Mesothelial cell of epicardium (in vitro differentiated cells): ENCODE measurements around the gene TAF15. TPM values are rescaled to one million over a fixed set of nuclear protein-coding genes. Genes with fewer than 3 reads are reported as not detected.

Experiments
- DNase-seq, 2 experiments: peaks; one replicate each; pipeline ENCODE4 v3.0.0; 2021; ENCODE audit warnings: low spot score in 2 of 2; ENCODE audit not compliant: unreplicated experiment in 2 of 2
- H3K27ac Mint-ChIP-seq: 2 replicates; pipeline ENCODE4 v1.8.0; 2021; ENCODE audit warnings: mixed read lengths
- H3K27me3 Mint-ChIP-seq: 2 replicates; pipeline ENCODE4 v1.8.0; 2021; ENCODE audit warnings: low read depth, mixed read lengths
- H3K36me3 Mint-ChIP-seq: 2 replicates; pipeline ENCODE4 v1.8.0; 2021; ENCODE audit warnings: mixed read lengths
- H3K4me1 Mint-ChIP-seq: 2 replicates; pipeline ENCODE4 v1.8.0; 2021; ENCODE audit warnings: mixed read lengths
- H3K4me3 Mint-ChIP-seq: 2 replicates; pipeline ENCODE4 v1.8.0; 2021; ENCODE audit warnings: mild to moderate bottlenecking, moderate library complexity, mixed read lengths
- H3K9me3 Mint-ChIP-seq: 2 replicates; pipeline ENCODE4 v1.8.0; 2021; ENCODE audit warnings: mixed read lengths
- CTCF ChIP-seq: fragments of 200-600 bp; sonication (generic); IDR thresholded peaks from one replicate; pipeline ENCODE4 v1.5.0; 2021; ENCODE audit warnings: antibody characterized with exemption; ENCODE audit not compliant: unreplicated experiment
- total RNA-seq: library from RNA; stranded (reverse); gene quantifications from 3 replicates; pipeline ENCODE4 v1.2.1, GENCODE V29; 2021

Gene TAF15
- total RNA-seq, 1 donor from 2014 or later: 225 TPM

GRCh38 chr17:35821308-35821707, 12.0 kb downstream of the TAF15 start:
- H3K4me1 Mint-ChIP-seq: no peaks in the 10 kb centered on the region
- no peak for TF ChIP-seq CTCF

DNA sequence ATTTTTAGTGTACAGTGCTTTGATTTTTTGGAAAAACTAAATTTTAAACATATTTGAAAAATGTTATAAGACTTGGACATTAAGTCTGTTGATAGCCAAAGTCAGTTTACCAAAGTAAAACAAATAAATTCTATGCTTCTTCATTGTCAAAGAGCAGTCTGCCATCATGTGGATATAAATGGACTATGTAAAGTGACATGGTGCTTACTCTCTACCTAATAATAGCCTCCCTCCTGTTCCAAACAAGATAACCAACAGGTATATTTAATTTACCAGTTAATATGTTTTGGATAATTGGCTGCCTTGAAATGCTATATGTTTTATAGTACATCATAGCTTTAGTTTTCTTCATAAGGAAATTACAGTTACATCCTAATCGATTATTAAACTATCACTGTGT, 15.9 kb downstream of the TAF15 start:
- no peak for TF ChIP-seq CTCF
- Mint-ChIP-seq H3K9me3 (no peaks in the 10 kb centered on the region), H3K4me3 (no peak overlapping the region), H3K4me1 (no peaks in the 10 kb centered on the region), H3K36me3 (peaks cover 52% of the 10 kb centered on the region), H3K27ac (no peak overlapping the region), H3K27me3 (no peaks in the 10 kb centered on the region)
- DNase-seq: no peak

More at GRCh38 chr17:35821308-35821707, 12.0 kb downstream of the TAF15 start:
- no peaks in the 10 kb centered on the region for H3K9me3 Mint-ChIP-seq
- H3K36me3 Mint-ChIP-seq: peaks cover 43% of the 10 kb centered on the region
- H3K27ac Mint-ChIP-seq: no peak overlapping the region
- H3K4me3 Mint-ChIP-seq: no peak overlapping the region
- no peak for DNase-seq
- no peaks in the 10 kb centered on the region for H3K27me3 Mint-ChIP-seq

DNA sequence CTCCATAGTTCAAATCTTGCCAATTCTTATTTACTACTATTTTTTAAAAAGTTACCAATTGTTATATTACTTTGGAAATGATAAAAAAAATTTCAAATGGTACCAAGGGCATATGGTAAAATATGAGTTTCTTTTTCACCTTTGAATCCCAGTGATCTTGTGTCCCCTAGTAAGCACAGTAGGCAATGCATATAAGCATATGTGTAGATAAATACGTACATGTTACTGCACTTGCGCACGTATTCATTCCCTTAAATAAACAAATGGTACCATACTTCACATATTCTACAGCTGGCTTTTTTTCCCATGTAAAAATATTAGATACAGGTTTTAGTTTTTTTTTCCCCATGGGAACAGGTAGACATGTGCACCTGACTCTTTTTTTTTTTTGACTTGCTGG, 31.8 kb downstream of the TAF15 start:
- H3K9me3 Mint-ChIP-seq: no peaks in the 10 kb centered on the region
- H3K4me3 Mint-ChIP-seq: no peak overlapping the region
- H3K27ac Mint-ChIP-seq: no peak overlapping the region
- DNase-seq: no peak
- TF ChIP-seq CTCF: no peak
- H3K4me1 Mint-ChIP-seq: no peaks in the 10 kb centered on the region
- H3K27me3 Mint-ChIP-seq: no peaks in the 10 kb centered on the region
- peaks cover 48% of the 10 kb centered on the region for H3K36me3 Mint-ChIP-seq

DNA sequence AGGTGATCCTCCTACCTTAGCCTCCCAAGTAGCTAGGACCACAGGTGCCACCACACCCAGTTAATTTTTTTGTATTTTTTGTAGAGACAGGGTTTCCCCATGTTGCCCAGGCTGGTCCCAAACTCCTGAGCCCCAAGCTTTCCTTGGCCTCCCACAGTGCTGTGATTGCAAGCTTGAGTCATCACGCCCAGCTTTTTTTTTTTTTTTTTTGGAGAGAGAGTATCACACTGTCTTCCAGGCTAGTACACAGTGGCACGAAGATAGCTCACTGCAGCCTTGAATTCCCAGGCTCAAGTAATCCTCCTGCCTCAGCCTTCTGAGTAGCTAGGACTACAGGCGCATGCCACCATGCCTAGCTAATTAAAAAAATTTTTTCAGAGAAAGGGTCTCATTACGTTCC, 32.2 kb downstream of the TAF15 start:
- no peak overlapping the region for H3K4me3 Mint-ChIP-seq
- no peak for DNase-seq
- no peaks in the 10 kb centered on the region for H3K4me1 Mint-ChIP-seq
- no peak for TF ChIP-seq CTCF
- H3K9me3 Mint-ChIP-seq: no peaks in the 10 kb centered on the region
- no peaks in the 10 kb centered on the region for H3K27me3 Mint-ChIP-seq
- H3K27ac Mint-ChIP-seq: no peak overlapping the region
- peaks cover 44% of the 10 kb centered on the region for H3K36me3 Mint-ChIP-seq

DNA sequence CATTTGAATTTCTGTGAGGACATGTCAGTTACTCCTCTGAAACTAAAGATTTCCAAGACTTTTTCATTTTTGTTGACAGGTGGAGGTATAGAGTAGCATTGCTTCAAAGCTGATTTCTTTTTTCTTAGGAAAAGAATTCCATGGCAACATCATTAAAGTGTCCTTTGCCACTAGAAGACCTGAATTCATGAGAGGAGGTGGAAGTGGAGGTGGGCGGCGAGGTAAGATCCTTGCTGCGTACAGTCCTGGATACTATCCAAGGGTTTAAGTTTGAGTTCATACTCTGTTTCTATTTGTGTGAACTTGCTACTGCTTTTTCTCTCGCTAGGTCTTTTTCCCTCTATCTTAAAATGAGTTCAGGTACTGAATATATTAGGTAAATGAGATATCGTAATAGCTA, 33.0 kb downstream of the TAF15 start:
- Mint-ChIP-seq H3K27me3 (no peaks in the 10 kb centered on the region), H3K9me3 (no peaks in the 10 kb centered on the region), H3K4me1 (no peaks in the 10 kb centered on the region), H3K27ac (no peak overlapping the region), H3K36me3 (peaks cover 40% of the 10 kb centered on the region), H3K4me3 (no peak overlapping the region)
- no peak for DNase-seq
- TF ChIP-seq CTCF: no peak

GRCh38 chr17:35843698-35844097, 34.4 kb downstream of the TAF15 start:
- Mint-ChIP-seq H3K36me3 (peaks cover 34% of the 10 kb centered on the region), H3K4me1 (no peaks in the 10 kb centered on the region), H3K4me3 (no peak overlapping the region), H3K27me3 (no peaks in the 10 kb centered on the region), H3K9me3 (no peaks in the 10 kb centered on the region), H3K27ac (no peak overlapping the region)
- no peak for TF ChIP-seq CTCF
- DNase-seq: no peak
